ENCODE measurements around the gene NT5M.
"Not testable (repeated sequence)": the region's sequence is repeated elsewhere in the genome, so short reads cannot be mapped to it uniquely, and the experiment has no call there.

The NT5M gene

GRCh38 chr17:17377071-17377967 is 74.1 kb downstream of the NT5M start:
- no peak for DNase-seq

- no peak for DNase-seq
Observed at GRCh38 chr17:17379197-17379991, 76.2 kb downstream of the NT5M start.

- no peak for DNase-seq
Observed at GRCh38 chr17:17380145-17380925, 77.2 kb downstream of the NT5M start.

GRCh38 chr17:17381446-17382064 is 78.4 kb downstream of the NT5M start:
- no peak for DNase-seq

GRCh38 chr17:17382065-17382459 is 78.9 kb downstream of the NT5M start:
- DNase-seq: no peak

GRCh38 chr17:17382971-17383370 is 79.8 kb downstream of the NT5M start:
- DNase-seq: no peak

GRCh38 chr17:17383431-17384290 is 80.5 kb downstream of the NT5M start:
- DNase-seq: not testable (repeated sequence)

- DNase-seq: no peak
Observed at GRCh38 chr17:17384291-17384615, 81.1 kb downstream of the NT5M start.

GRCh38 chr17:17384961-17385360 is 81.8 kb downstream of the NT5M start:
- DNase-seq: no peak

GRCh38 chr17:17385491-17385890 is 82.3 kb downstream of the NT5M start:
- no peak for DNase-seq

GRCh38 chr17:17386094-17386800 is 83.1 kb downstream of the NT5M start:
- no peak for DNase-seq

- DNase-seq: peak; percentile 87
Observed at GRCh38 chr17:17387017-17387497, 83.9 kb downstream of the NT5M start.

- peak; percentile 96 for DNase-seq
Observed at GRCh38 chr17:17387498-17388362, 84.6 kb downstream of the NT5M start.

GRCh38 chr17:17388657-17389496 is 85.7 kb downstream of the NT5M start:
- DNase-seq: no peak

GRCh38 chr17:17391668-17392370 is 88.6 kb downstream of the NT5M start:
- DNase-seq: peak; percentile 29

GRCh38 chr17:17393976-17394375 is 90.8 kb downstream of the NT5M start:
- no peak for DNase-seq

GRCh38 chr17:17394494-17394893 is 91.3 kb downstream of the NT5M start:
- DNase-seq: no peak

GRCh38 chr17:17395246-17395802 is 92.2 kb downstream of the NT5M start:
- DNase-seq: no peak
